RWPE1 (cell line): Measurements from ENCODE around the gene TSHZ2.

Source experiments
- CTCF ChIA-PET: fragments of 350-600 bp; sonication (Branson Sonifier 250); formaldehyde crosslinking; extraction: SDS; loops from one replicate; lab custom pipeline; 2021; lab: Yijun Ruan, JAX
- POLR2A ChIA-PET: fragments of 400-600 bp; formaldehyde crosslinking; extraction: SDS; loops from one replicate; lab custom pipeline; 2020; ENCODE audit warnings: antibody characterized with exemption; ENCODE audit not compliant: low non-redundant PET; lab: Yijun Ruan, JAX
- DNase-seq: peaks from one replicate; pipeline ENCODE4 v3.0.0; 2012; ENCODE audit warnings: low spot score
- H3K27ac ChIP-seq: fragments of 450-650 bp; 2 replicates; pipeline ENCODE4 v1.5.1; 2017
- TF ChIP-seq, protein P1 (sequence below): fragments of 450-650 bp; conservative IDR thresholded peaks from 2 replicates; pipeline ENCODE4 v1.5.1; 2017; ENCODE audit warnings: low read depth, mild to moderate bottlenecking

The TSHZ2 gene

GRCh38 chr20:53493311-53493857, 521.2 kb downstream of the TSHZ2 start:
- CTCF ChIA-PET: interaction anchor here (0.6 to 0.7 kb wide), 6 partner anchors 8 to 1792 kb away, joined by 3 to 4 read pairs (median 3); no protein-coding TSS in a partner anchor
- POLR2A ChIA-PET: no interaction called here
- TF ChIP-seq, protein P1, sequence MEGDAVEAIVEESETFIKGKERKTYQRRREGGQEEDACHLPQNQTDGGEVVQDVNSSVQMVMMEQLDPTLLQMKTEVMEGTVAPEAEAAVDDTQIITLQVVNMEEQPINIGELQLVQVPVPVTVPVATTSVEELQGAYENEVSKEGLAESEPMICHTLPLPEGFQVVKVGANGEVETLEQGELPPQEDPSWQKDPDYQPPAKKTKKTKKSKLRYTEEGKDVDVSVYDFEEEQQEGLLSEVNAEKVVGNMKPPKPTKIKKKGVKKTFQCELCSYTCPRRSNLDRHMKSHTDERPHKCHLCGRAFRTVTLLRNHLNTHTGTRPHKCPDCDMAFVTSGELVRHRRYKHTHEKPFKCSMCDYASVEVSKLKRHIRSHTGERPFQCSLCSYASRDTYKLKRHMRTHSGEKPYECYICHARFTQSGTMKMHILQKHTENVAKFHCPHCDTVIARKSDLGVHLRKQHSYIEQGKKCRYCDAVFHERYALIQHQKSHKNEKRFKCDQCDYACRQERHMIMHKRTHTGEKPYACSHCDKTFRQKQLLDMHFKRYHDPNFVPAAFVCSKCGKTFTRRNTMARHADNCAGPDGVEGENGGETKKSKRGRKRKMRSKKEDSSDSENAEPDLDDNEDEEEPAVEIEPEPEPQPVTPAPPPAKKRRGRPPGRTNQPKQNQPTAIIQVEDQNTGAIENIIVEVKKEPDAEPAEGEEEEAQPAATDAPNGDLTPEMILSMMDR: no peak

DNA sequence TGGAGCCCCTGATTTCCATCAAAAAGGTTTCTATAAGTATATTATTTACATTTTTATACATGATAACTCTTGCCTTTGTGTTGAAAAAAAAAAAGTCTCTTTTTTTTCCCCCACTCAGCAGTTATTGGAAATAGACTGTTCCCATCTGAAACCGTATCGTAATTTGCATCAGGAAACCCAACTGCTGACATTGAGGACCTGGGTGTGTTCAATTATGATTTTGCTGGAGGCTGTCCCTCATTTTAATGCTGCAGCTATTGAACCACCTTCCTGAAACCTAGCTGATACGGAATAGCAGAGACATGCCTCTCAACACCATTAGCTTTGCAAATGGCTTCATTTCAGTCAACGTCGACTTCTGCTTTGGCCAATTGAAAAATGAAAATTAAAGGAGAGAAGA, 522.6 kb downstream of the TSHZ2 start:
- TF ChIP-seq, protein P1: no peak
- POLR2A ChIA-PET: no interaction called here
- CTCF ChIA-PET: interaction anchor here (0.5 kb wide), 1 partner anchor 52 kb away, joined by 4 read pairs; no protein-coding TSS in a partner anchor
- DNase-seq: no peak
- no peak overlapping the region for H3K27ac ChIP-seq

More at GRCh38 chr20:53493311-53493857, 521.2 kb downstream of the TSHZ2 start:
- DNase-seq: no peak
- H3K27ac ChIP-seq: no peak overlapping the region

DNA sequence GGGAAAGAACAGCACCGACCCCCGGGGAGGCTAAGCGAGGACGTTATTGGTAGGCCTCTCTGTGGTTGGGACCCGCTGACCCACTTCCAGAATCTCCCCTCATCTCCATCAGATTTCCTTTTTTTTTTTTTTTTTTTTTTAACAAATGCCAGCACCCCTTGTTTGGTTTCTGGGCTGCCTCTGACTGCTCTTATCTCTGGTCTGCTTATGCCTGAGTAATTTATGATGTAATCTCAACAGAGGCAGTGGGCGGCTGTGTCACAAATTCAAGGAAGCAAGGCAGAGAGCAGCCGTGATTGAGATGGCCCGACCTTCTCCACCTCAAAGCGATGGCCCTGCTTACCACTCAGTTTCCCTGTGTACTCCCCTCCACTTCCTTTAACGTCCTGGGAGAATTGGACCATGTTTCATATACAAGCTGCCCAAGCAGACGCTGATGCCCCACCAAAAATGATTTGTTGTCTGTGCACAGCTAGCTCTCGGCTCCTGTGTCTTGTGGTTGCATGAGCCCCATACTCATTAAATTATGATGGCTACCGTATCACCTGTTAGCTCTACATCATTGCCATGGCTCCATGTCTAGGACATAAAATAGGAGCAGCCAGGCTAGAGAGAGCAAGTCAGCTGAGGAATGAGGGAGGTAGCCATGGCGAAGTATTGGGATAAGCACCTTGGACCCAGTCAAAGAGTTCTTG, 523.4 kb downstream of the TSHZ2 start:
- TF ChIP-seq, protein P1: no peak
- CTCF ChIA-PET: interaction anchor here (0.7 kb wide), 1 partner anchor 1183 kb away, joined by 3 read pairs; no protein-coding TSS in a partner anchor
- DNase-seq: no peak

GRCh38 chr20:53497246-53497645, 525.1 kb downstream of the TSHZ2 start:
- no peak for DNase-seq
- ChIA-PET POLR2A (no interaction called here), CTCF (no interaction called here)
- TF ChIP-seq, protein P1: no peak
- H3K27ac ChIP-seq: no peak overlapping the region

More for the DNA sequence above, 523.4 kb downstream of the TSHZ2 start:
- POLR2A ChIA-PET: no interaction called here
- no peak overlapping the region for H3K27ac ChIP-seq

DNA sequence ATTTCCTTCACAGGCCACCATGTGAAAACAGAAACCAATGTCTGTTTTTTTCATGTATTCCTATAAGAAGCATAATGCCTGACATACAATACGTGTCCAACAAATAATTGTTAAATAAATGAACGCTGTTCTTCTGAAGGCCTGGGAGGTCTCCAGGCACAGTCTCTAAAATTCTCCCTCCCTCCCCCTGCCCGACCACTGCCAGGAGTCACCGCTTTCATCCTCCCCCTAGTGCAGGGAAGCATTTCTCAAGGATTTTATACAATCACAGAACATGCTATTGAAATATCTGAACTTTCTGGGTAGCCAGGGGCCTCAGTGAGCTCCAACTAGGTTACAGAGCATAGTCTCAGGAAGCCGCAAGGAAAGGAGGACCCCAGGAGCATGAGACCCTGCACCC, 526.2 kb downstream of the TSHZ2 start:
- no peak overlapping the region for H3K27ac ChIP-seq
- DNase-seq: no peak
- POLR2A ChIA-PET: no interaction called here
- TF ChIP-seq, protein P1: no peak
- CTCF ChIA-PET: no interaction called here

- no peak for DNase-seq
- POLR2A ChIA-PET: no interaction called here
- TF ChIP-seq, protein P1: no peak
- H3K27ac ChIP-seq: no peak overlapping the region
- CTCF ChIA-PET: interaction anchor here (0.7 kb wide), 1 partner anchor 1187 kb away, joined by 3 read pairs; no protein-coding TSS in a partner anchor
These were observed 528.5 kb downstream of the TSHZ2 start for GRCh38 chr20:53500651-53501050.
